Neural cell (in vitro differentiated cells): Measurements from ENCODE around the gene TMEM139. TPM values are rescaled to one million over a fixed set of nuclear protein-coding genes. Genes with fewer than 3 reads are reported as not detected.

ENCODE experiments used
- H2AFZ ChIP-seq: fragments of 200-600, 300-800 bp; sonication (generic), shearing (Covaris generic); 2 replicates; pipeline ENCODE4 v1.6.0; 2014; ENCODE audit warnings: low read depth, mild to moderate bottlenecking, antibody characterized with exemption, low read length, moderate library complexity
- H3F3A ChIP-seq: fragments of 200-600 bp; shearing (Covaris generic); 2 replicates; pipeline ENCODE4 v1.6.1; 2016; ENCODE audit warnings: mild to moderate bottlenecking, moderate library complexity, mixed read lengths, antibody characterized with exemption, low read length; ENCODE audit not compliant: insufficient read depth, poor library complexity, severe bottlenecking
- H3K27ac ChIP-seq: fragments of 200-600, 300-800 bp; sonication (generic), shearing (Covaris generic); 2 replicates; pipeline ENCODE4 v1.5.1; 2014; ENCODE audit warnings: mild to moderate bottlenecking, low read length, moderate library complexity
- H3K27me3 ChIP-seq: fragments of 300-800, 200-600 bp; sonication (generic), shearing (Covaris generic); 2 replicates; pipeline ENCODE4 v1.6.0; 2014; ENCODE audit warnings: mild to moderate bottlenecking, low read depth, low read length, moderate library complexity; ENCODE audit not compliant: insufficient read depth
- H3K36me3 ChIP-seq: fragments of 300-800, 200-600 bp; sonication (generic), shearing (Covaris generic); 2 replicates; pipeline ENCODE4 v1.5.1; 2014; ENCODE audit warnings: mild to moderate bottlenecking, antibody characterized with exemption, low read length, moderate library complexity; ENCODE audit not compliant: insufficient read depth
- H3K4me2 ChIP-seq: fragments of 300-800, 200-600 bp; sonication (generic), shearing (Covaris generic); 2 replicates; pipeline ENCODE4 v1.6.0; 2014; ENCODE audit warnings: mild to moderate bottlenecking, low read length
- H3K4me3 ChIP-seq: fragments of 300-800, 200-600 bp; sonication (generic), shearing (Covaris generic); 2 replicates; pipeline ENCODE4 v1.5.1; 2014; ENCODE audit warnings: mild to moderate bottlenecking, low read length, moderate library complexity
- H3K79me2 ChIP-seq: fragments of 200-600 bp; shearing (Covaris generic); replicated peaks from 2 replicates; pipeline ENCODE4 v1.6.0; 2014; ENCODE audit warnings: mild to moderate bottlenecking, low read length, moderate library complexity; ENCODE audit not compliant: insufficient read depth
- H3K9ac ChIP-seq: fragments of 300-800, 200-600 bp; sonication (generic), shearing (Covaris generic); 2 replicates; pipeline ENCODE4 v1.6.1; 2016; ENCODE audit warnings: mild to moderate bottlenecking, low read length, mixed read lengths
- H3K9me2 ChIP-seq: fragments of 200-600 bp; shearing (Covaris generic); 2 replicates; pipeline ENCODE4 v1.6.1; 2016; ENCODE audit warnings: mild to moderate bottlenecking, low read length, mixed read lengths; ENCODE audit not compliant: insufficient read depth
- H3K9me3 ChIP-seq: fragments of 200-600, 300-800 bp; sonication (generic), shearing (Covaris generic); 2 replicates; pipeline ENCODE4 v1.6.1; 2016; ENCODE audit warnings: mild to moderate bottlenecking, mixed run types, low read length, moderate library complexity, mixed read lengths
- H4K20me1 ChIP-seq: fragments of 200-600 bp; shearing (Covaris generic); 2 replicates; pipeline ENCODE4 v1.6.1; 2016; ENCODE audit warnings: mild to moderate bottlenecking, mixed run types; ENCODE audit not compliant: insufficient read depth
- CTCF ChIP-seq: fragments of 450-650 bp; IDR thresholded peaks from 2 replicates; pipeline ENCODE4 v1.5.1; 2014; ENCODE audit warnings: antibody characterized with exemption, mild to moderate bottlenecking, moderate library complexity; ENCODE audit not compliant: poor library complexity, severe bottlenecking
- EP300 ChIP-seq: fragments of 450-650 bp; conservative IDR thresholded peaks from 2 replicates; pipeline ENCODE4 v1.6.1; 2014; ENCODE audit warnings: antibody characterized with exemption, mild to moderate bottlenecking, moderate library complexity; ENCODE audit not compliant: poor library complexity, severe bottlenecking
- EZH2 ChIP-seq: fragments of 200-600, 300-800 bp; shearing (Covaris generic), sonication (generic); IDR thresholded peaks from 2 replicates; pipeline ENCODE4 v1.6.1; 2014; ENCODE audit warnings: antibody characterized with exemption, low read length, borderline replicate concordance, mild to moderate bottlenecking; ENCODE audit not compliant: insufficient read depth, poor library complexity, severe bottlenecking
- MXI1 ChIP-seq: fragments of 450-650 bp; conservative IDR thresholded peaks from 2 replicates; pipeline ENCODE4 v1.6.1; 2014; ENCODE audit warnings: antibody characterized with exemption, mild to moderate bottlenecking; ENCODE audit not compliant: poor library complexity, severe bottlenecking
- POLR2AphosphoS5 ChIP-seq: IDR thresholded peaks from 2 replicates; pipeline ENCODE4 v1.6.1; 2012
- RAD21 ChIP-seq: fragments of 450-650 bp; conservative IDR thresholded peaks from 2 replicates; pipeline ENCODE4 v1.6.1; 2014; ENCODE audit warnings: antibody characterized with exemption, mild to moderate bottlenecking, moderate library complexity
- SMC3 ChIP-seq: fragments of 450-650 bp; conservative IDR thresholded peaks from 2 replicates; pipeline ENCODE4 v1.6.1; 2014; ENCODE audit warnings: antibody characterized with exemption, mild to moderate bottlenecking, moderate library complexity; ENCODE audit not compliant: poor library complexity
- TAF1 ChIP-seq: IDR thresholded peaks from 2 replicates; pipeline ENCODE4 v1.6.1; 2012; ENCODE audit warnings: low read depth
- polyA minus RNA-seq: library from RNA; depleted of rRNA, polyadenylated mRNA; stranded (reverse); fragments of >200 nt; gene quantifications from 2 replicates; pipeline ENCODE4 v1.2.3, GENCODE V29; 2014
- polyA plus RNA-seq: library from polyadenylated mRNA; depleted of rRNA; stranded (reverse); fragments of >200 nt; gene quantifications from 2 replicates; pipeline ENCODE4 v1.2.3, GENCODE V29; 2014
- TF ChIP-seq, protein P1 (sequence below): IDR thresholded peaks from 2 replicates; pipeline ENCODE4 v1.6.1; 2012; ENCODE audit warnings: borderline replicate concordance

Gene TMEM139
- not detected in 2 replicates for polyA plus RNA-seq
- polyA minus RNA-seq: not detected in 2 replicates

- H3K79me2 ChIP-seq: peaks cover 16% of the 10 kb centered on the region
- H3K9me3 ChIP-seq: no peaks in the 10 kb centered on the region
- H3K9me2 ChIP-seq: no peaks in the 10 kb centered on the region
- H3K4me2 ChIP-seq: no peak within 1 kb of the TSS
- no peaks in the 10 kb centered on the region for H3K36me3 ChIP-seq
- TF ChIP-seq EP300: no peak
- no peak within 1 kb of the TSS for H3K27ac ChIP-seq
- H4K20me1 ChIP-seq: no peaks in the 10 kb centered on the region
- no peaks in the 10 kb centered on the region for H3F3A ChIP-seq
- H2AFZ ChIP-seq: no peak within 1 kb of the TSS
- H3K9ac ChIP-seq: no peak within 1 kb of the TSS
- H3K27me3 ChIP-seq: no peaks in the 10 kb centered on the region
- H3K4me3 ChIP-seq: no peak within 1 kb of the TSS
Measured at GRCh38 chr7:143284591-143285469, at the start of gene TMEM139. TSS of gene TMEM139 (plus strand) at chr7:143284958. CDS start at chr7:143285958, 1,000 bp downstream.

DNA sequence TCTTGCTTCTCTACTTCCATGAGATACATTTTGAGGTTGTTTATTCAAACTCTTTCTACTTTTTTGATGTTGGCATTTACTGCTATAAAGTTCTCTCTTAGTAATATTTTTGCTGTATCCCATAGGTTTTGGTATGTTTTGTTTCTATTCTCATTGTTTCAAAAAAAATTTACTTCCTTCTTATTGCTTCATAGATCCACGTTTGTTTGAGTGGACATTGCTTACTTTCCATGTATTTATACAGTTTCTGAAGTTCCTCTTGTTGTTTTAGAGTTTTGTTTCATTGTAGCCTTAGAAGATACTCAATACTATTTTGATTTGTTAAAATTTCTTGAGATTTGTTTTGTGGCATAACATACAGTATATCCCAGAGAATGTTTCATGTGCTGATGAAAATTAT is 49.2 kb upstream of the TMEM139 start:
- Histone ChIP-seq H3K36me3 (no peaks in the 10 kb centered on the region), H4K20me1 (no peaks in the 10 kb centered on the region), H3K4me3 (no peak overlapping the region), H3K9ac (no peak overlapping the region), H3K9me2 (no peaks in the 10 kb centered on the region), H3F3A (no peaks in the 10 kb centered on the region), H3K4me2 (no peak overlapping the region), H2AFZ (no peak overlapping the region), H3K9me3 (peaks cover 4% of the 10 kb centered on the region), H3K27me3 (no peaks in the 10 kb centered on the region), H3K79me2 (no peaks in the 10 kb centered on the region), H3K27ac (no peak overlapping the region)
- no peak for TF ChIP-seq TAF1

GRCh38 chr7:143236408-143236990 is 48.3 kb upstream of the TMEM139 start:
- TF ChIP-seq EP300: no peak
- TF ChIP-seq SMC3: no peak
- TF ChIP-seq POLR2AphosphoS5: no peak
- TF ChIP-seq EZH2: no peak
- no peak for TF ChIP-seq RAD21
- no peak for TF ChIP-seq MXI1
- TF ChIP-seq CTCF: no peak
- TF ChIP-seq, protein P1, sequence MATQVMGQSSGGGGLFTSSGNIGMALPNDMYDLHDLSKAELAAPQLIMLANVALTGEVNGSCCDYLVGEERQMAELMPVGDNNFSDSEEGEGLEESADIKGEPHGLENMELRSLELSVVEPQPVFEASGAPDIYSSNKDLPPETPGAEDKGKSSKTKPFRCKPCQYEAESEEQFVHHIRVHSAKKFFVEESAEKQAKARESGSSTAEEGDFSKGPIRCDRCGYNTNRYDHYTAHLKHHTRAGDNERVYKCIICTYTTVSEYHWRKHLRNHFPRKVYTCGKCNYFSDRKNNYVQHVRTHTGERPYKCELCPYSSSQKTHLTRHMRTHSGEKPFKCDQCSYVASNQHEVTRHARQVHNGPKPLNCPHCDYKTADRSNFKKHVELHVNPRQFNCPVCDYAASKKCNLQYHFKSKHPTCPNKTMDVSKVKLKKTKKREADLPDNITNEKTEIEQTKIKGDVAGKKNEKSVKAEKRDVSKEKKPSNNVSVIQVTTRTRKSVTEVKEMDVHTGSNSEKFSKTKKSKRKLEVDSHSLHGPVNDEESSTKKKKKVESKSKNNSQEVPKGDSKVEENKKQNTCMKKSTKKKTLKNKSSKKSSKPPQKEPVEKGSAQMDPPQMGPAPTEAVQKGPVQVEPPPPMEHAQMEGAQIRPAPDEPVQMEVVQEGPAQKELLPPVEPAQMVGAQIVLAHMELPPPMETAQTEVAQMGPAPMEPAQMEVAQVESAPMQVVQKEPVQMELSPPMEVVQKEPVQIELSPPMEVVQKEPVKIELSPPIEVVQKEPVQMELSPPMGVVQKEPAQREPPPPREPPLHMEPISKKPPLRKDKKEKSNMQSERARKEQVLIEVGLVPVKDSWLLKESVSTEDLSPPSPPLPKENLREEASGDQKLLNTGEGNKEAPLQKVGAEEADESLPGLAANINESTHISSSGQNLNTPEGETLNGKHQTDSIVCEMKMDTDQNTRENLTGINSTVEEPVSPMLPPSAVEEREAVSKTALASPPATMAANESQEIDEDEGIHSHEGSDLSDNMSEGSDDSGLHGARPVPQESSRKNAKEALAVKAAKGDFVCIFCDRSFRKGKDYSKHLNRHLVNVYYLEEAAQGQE: no peak
- Histone ChIP-seq H3K4me2 (no peak overlapping the region), H3K27me3 (no peaks in the 10 kb centered on the region), H3F3A (no peaks in the 10 kb centered on the region), H4K20me1 (no peaks in the 10 kb centered on the region), H3K27ac (no peak overlapping the region), H3K79me2 (no peaks in the 10 kb centered on the region), H2AFZ (no peak overlapping the region), H3K36me3 (no peaks in the 10 kb centered on the region), H3K4me3 (no peak overlapping the region), H3K9me2 (no peaks in the 10 kb centered on the region), H3K9me3 (peaks cover 4% of the 10 kb centered on the region), H3K9ac (no peak overlapping the region)
